Superior temporal gyrus (tissue), 1 donor: ENCODE results near the gene ACE.

ENCODE experiments used
- DNase-seq: peaks from one replicate; pipeline ENCODE4 v3.0.0-alpha.2; 2016; ENCODE audit errors: extremely low spot score

Gene ACE

DNA sequence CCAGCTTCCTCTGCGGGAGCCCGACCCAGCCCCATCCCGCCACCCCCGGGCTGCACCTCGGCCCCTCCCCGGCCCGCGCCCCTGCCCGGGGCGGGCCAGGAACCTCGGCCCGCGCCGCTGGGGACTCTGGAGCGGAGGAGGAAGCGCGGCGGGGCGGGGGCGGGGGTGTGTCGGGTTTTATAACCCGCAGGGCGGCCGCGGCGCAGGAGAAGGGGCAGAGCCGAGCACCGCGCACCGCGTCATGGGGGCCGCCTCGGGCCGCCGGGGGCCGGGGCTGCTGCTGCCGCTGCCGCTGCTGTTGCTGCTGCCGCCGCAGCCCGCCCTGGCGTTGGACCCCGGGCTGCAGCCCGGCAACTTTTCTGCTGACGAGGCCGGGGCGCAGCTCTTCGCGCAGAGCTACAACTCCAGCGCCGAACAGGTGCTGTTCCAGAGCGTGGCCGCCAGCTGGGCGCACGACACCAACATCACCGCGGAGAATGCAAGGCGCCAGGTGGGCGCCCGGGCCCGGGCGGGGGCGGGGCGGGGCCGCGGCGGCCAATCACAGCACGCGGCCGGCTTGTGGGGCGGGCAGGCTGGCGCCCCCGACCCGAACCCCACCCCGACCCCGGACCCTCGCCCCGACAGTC is at the start of gene ACE:
TSS of gene ACE (plus strand) at position 208 of the 626 bp plus-strand sequence. CDS start at position 242, 34 bp downstream.
- no peak for DNase-seq

DNA sequence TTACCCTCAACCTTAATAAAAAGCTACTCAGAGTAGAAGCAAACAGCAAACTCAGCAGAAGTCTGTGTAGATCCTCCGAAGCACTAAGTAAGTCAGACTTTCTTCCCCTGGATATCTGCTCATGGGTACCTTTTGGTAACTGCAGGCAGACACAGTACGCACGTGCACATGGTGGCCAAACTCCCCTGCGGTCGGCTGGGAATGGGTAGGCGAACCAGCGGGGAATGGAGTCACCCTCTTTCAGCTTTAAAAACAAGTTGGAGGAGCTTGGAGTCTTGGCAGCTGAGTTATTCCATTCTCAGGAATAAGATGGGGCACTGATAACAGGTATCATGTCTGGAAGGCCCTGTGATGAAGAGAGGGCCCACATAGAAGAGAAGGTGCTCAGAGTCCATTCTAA is 47.1 kb upstream of the ACE start:
- no peak for DNase-seq

GRCh38 chr17:63430223-63430622 is 46.6 kb upstream of the ACE start:
- DNase-seq = no peak

DNA sequence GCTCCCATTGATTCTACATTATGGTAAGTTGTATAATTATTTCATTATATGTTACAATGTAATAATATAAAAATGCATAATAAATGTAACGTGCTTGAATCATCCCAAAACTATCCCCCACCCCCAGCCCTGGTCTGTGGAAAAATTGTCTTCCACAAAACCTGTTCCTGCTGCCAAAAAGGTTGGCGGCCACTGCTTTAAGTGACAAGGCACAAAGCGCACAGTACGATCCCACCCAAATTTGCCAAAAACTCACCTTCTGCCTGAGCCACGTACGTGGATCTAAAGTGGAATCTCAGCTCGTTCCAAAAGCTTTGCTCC is 45.3 kb upstream of the ACE start:
- no peak for DNase-seq

GRCh38 chr17:63431939-63432804 is 44.7 kb upstream of the ACE start:
- DNase-seq = no peak

- no peak for DNase-seq
Observed at GRCh38 chr17:63433746-63434591, 42.9 kb upstream of the ACE start.

DNA sequence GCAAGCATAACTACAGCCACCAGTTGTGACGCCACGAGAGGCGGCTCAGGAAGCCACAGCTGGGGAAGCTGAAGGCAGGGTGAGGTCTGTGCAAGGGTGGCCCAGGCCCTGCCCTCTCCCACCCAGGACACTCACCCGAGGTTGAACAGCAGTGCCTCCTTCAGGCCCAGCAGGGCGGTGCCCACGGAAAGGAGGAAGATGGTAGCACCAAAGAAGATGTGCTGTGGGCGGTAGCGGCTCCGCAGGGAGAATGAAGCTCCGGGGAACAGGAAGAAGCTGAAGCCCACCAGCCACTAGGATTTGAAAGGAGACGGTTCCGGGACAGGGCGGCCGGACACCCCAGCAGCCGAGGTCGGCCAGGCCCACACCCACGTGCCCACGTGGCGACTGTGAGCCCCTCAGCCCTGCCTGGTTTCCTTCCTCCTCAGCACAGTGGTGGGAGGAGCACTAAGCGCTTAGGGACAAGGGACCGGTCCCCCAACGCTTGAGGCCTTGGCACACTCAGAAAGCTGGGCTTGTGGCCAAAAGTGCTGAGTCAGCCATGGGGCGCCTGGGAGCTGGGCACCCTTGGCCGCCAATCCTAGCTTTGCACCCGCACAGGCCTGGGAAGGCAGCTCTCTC is 41.8 kb upstream of the ACE start:
- DNase-seq = peak; percentile 82

DNA sequence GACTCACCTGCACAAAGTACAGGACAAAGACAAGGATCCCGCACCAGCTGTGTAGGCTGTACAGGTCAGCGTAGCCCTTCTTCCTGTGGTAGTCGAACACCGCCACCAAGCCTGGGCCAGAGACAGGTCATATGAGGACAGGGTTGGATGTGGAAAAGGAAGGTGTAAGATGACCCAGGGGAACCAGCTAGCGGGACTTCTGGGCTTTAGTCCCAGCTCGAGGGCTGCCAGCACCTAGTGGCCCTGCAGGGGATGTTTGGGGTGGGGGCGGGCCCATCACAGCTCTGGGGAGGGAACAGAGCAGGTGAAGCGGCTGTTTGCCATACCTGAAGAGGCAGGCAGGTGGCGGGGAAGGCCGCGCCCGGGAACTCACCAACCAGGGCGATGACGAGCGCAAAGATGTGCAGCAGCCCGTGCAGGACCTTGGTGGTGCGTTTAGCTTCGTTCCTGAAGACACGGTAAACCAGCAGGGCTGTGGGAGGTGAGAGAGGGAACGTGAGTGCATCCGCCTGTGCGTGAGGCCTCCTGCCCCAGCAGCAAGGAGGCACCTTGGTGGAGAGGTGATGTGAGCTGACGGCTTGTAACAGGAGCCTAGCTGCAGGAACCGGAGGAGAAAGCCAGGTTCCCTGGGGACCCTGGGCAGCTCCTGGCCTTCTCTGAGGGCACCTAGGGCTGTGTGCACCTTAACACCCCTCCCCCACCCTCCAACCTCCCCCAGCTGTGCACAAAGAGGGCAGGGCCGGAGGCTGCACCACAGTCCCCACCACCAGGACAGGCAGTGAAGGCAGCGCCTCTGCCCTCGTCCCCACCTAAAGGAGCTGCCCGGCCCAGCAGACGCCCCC is 41.0 kb upstream of the ACE start:
- DNase-seq = no peak

- no peak for DNase-seq
Observed at GRCh38 chr17:63436523-63437110, 40.2 kb upstream of the ACE start.

DNA sequence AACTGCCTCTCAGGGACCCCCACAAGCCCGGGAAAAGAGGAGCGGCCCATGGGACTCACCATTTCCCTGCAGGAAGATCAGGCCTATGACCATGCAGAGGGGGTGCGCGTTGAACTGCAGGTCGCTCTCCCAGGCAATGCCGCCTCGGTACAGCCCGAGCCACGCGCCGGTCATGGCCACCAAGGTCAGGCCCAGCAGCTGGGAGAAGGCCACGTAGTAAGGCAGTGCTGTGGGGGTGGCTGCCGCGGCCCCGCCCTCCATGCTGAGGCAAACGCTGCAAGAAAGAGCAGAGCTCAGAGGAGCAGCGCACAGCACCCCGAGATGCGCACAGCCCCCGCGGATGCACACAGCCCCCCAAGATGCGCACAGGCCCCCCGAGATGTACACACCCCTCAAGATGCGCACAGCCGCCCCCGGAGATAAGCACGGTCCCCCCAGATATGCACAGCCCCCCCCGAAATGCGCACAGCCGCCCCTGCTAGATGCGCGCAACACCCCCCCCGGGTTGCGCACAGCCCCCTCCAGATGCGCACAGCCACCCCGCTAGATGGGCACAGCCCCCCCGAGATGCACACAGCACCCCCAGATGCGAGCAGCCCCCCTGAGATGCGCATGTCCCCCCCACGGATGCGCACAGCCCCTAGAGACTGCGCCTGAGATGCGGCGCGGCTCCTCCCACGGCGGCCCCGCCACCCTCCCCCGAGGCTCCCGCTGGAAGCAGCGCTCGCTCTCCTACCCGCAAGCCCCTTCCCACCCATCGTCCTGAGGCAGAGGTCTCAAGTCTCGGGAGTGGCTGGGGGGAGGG is 39.4 kb upstream of the ACE start:
- no peak for DNase-seq

DNA sequence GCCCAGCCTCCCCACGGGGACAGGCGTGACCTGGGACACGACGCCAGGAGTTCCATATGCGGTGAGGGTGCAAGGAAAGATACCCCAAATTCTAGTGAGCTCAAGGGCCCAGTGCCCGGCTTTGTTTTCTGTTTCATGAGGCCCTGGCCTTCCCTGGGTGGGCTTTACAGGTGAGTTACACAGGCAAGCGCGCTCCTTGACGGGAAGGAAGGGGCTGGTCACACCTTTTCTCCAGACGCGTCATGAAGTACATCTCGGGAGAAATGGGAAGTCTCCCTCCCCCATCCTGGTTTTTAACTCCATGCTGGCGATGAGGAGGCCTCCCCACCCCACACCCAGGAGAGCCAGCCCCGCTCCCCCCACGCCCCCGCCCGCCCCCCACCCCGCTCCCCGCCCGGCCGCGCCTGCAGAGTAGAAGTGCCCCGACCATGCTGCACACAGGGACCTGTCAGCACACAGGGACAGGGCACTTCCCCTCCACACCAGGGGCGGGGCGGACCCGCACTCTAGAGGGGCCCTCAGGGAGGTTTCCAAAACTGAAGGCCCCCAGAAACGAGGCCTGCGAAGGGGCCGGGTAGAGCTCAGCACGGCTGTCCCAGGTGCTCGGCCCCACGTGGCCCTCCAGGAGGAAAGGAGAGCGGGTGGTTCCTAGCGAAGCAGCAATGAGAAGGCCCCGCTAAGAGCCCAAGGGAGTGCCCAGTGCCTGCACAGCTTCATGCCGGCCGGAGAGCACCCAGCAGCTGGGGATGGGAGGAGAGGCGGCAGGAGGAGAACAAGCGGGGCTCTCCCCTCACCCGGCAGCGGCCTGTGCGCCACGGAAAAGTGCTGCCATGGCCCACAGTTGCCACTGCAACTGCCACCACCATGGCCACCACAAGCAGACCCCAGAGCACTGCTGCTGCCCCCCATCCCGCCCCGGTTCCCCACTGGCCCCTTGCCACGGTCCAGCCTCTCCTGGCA is 38.5 kb upstream of the ACE start:
- DNase-seq = no peak

- no peak for DNase-seq
Observed at GRCh38 chr17:63439687-63440086, 37.2 kb upstream of the ACE start.

DNA sequence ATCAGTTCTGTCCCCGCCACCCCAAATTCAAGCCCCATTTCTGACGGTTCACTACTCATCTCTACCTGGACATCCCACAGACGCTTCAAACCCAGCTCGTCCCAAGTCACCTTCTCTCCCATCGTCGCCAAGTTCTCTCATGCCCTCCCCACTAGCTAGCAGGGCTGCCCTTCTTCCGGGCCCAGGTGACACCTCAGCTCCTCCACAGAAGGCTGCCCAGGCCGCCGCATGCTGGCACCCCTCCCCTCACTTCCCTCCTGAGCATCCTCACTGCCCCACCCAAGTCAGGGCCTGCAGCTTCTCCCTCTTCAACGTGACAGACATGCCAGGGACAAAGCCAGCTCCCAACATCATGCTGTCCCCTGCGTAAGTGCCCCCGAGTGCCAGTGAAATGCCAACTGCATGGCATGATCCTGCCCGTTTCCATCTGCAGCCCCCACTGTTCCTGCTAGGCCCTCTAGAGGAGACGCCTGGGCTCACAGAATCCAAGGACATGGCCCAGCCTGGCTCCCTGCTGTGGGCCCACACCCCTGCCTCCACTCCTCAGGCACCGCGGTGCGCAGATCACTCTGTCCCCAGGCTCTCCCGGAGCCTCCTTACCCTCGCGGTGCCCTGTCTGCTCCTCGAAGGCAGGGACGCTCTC is 36.6 kb upstream of the ACE start:
- DNase-seq = no peak

DNA sequence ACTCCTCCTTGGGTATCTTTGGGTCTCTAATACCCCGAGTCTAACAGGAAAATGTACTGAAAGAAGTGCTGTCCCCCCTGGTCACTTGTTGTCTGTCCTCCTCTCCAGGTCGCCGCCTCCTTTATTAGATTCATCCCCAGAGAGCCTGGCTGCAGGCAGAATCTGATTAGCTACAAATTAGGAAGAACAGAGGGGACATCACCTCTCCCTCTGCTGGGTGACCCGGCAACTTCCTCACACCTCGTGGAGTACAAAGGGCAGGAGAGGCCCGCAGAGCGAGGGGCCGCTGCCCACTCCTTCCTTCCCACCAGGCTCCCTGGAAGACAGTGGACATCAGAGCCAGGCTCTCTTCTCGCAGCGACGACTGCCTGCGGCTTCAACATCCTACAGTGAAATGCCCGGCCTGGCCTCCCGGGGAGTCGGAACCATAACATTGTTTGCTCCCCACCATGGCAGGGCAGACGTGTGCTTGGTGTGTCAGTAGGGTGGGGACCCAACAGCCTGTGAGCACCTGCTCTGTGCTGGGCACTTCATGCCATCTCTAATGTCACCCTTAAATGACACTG is 36.0 kb upstream of the ACE start:
- no peak for DNase-seq

DNA sequence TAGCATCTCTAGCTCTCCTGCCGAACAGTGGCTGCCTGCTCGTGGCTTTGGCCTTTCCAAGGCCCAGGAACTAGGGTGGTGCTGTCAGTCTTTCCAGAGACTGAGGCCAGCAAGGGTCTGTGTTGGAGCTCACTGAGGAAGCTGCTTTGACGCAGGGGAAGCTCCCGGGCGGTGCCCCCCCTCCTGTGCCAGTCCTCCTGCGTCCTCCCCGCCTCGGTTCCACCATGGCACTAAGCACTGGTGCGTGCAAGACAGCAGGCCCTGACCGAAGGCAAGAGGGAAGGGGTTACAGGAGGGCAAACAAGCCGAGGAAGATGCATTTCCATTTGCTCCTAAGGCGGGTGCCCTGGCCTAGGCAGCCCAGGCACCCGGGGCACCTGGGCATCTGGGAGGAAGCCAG is 35.2 kb upstream of the ACE start:
- DNase-seq = no peak

- DNase-seq = no peak
Observed at GRCh38 chr17:63442074-63442473, 34.8 kb upstream of the ACE start.

GRCh38 chr17:63442549-63443035 is 34.3 kb upstream of the ACE start:
- no peak for DNase-seq

- no peak for DNase-seq
Observed at GRCh38 chr17:63443053-63443452, 33.8 kb upstream of the ACE start.
